ENCODE results near the gene SMARCAD1. TPM values are rescaled to one million over a fixed set of nuclear protein-coding genes. Genes with fewer than 3 reads are reported as not detected.

SMARCAD1 gene
- total RNA-seq, 1 experiment from 2014 or later = 57.1 TPM

GRCh38 chr4:94339779-94340178 is 132.1 kb downstream of the SMARCAD1 start:
- Histone ChIP-seq H4K5ac (ENCODE audit: insufficient read length, low read depth, low read length) (no peak overlapping the region), H3K27me3 (ENCODE audit: insufficient read depth, low read length) (no peaks in the 10 kb centered on the region), H2BK12ac (ENCODE audit: insufficient read length, low read depth, low read length) (no peak overlapping the region), H3K9ac (ENCODE audit: extremely low read depth, insufficient read length, low read length) (no peak overlapping the region), H3K79me1 (ENCODE audit: insufficient read depth, low read depth, low read length, poor library complexity, severe bottlenecking) (no peaks in the 10 kb centered on the region), H2BK20ac (ENCODE audit: low read depth, low read length, poor library complexity, severe bottlenecking) (no peak overlapping the region), H2BK120ac (ENCODE audit: low read depth, low read length, poor library complexity, severe bottlenecking) (no peak overlapping the region), H3K79me2 (ENCODE audit: insufficient read depth, low read length) (no peaks in the 10 kb centered on the region), H3K56ac (ENCODE audit: insufficient read length, low read depth, low read length) (no peak overlapping the region), H3K23me2 (ENCODE audit: insufficient read length, low read depth, low read length, poor library complexity, severe bottlenecking) (no peaks in the 10 kb centered on the region), H3K9me3 (ENCODE audit: control insufficient read depth, low read depth, low read length) (no peaks in the 10 kb centered on the region), H3T11ph (ENCODE audit: low read length) (no peak overlapping the region), H2BK5ac (ENCODE audit: insufficient read length, low read length) (no peak overlapping the region), H2AK5ac (ENCODE audit: insufficient read length, low read length) (no peak overlapping the region), H4K8ac (replicated peaks; ENCODE audit: insufficient read length, low read depth, low read length) (no peak overlapping the region), H3K18ac (ENCODE audit: insufficient read length, low read depth, low read length) (no peak overlapping the region), H4K20me1 (ENCODE audit: control insufficient read depth, insufficient read depth, insufficient read length) (no peaks in the 10 kb centered on the region), H3K14ac (ENCODE audit: insufficient read depth, low read length) (no peak overlapping the region), H3K4ac (ENCODE audit: low read depth, low read length) (no peak overlapping the region), H3K23ac (ENCODE audit: insufficient read length, low read depth, low read length) (no peak overlapping the region), H4K91ac (ENCODE audit: insufficient read length, low read depth, low read length) (no peak overlapping the region), H3K4me1 (ENCODE audit: insufficient read depth, low read length) (no peaks in the 10 kb centered on the region), H3K4me2 (ENCODE audit: insufficient read depth, insufficient read length, low read length) (no peak overlapping the region), H3K27ac (ENCODE audit: insufficient read length, low read depth, low read length) (no peak overlapping the region), H2BK15ac (ENCODE audit: low read depth, low read length) (no peak overlapping the region), H2AFZ (ENCODE audit: low read length) (no peak overlapping the region)
- Mint-ChIP-seq H3K27me3 (ENCODE audit: low read depth) (no peaks in the 10 kb centered on the region), H3K36me3 (ENCODE audit: insufficient read depth in 1 of 3, low read depth in 3 of 3) (no peaks in the 10 kb centered on the region), H3K4me3 (no peak overlapping the region), H3K27ac (no peak overlapping the region), H3K9me3 (no peaks in the 10 kb centered on the region), H3K4me1 (0 out of 4 replicates have a peak, but pooled peaks cover 0 to 4% of the 10 kb centered on the region in 2 experiments)
- no peak for TF ChIP-seq CTCF (conservative IDR thresholded peaks at IDR 0.05)
- no peak for DNase-seq
- no CpG with 5 or more reads among the region's 9 CpGs for WGBS (ENCODE audit: extremely low coverage, insufficient read length, low lambda C conversion rate)

Other genes with a start within 250 kb of the SMARCAD1 start
- not detected in 2 replicates for gene HPGDS, start 135.0 kb downstream of the SMARCAD1 start, total RNA-seq (2021)
- 57.7 and 58.0 TPM in 2 replicates for gene PDLIM5, start 244.1 kb downstream of the SMARCAD1 start, total RNA-seq (2021)